Thyroid gland (tissue), 4 donors: ENCODE data around the gene BRSK2.

Experiments
- POLR2A ChIP-seq, 2 donors: fragments of 450-650 bp; IDR thresholded peaks; one replicate each; pipeline ENCODE4 v1.6.1; 2017; ENCODE audit warnings: antibody characterized with exemption in 2 of 2, mild to moderate bottlenecking in 2 of 2, moderate library complexity in 1 of 2
- TF ChIP-seq, protein P1 (sequence below), 6 experiments: fragments of 200-600 bp in 3 of 6; fragments of 450-650 bp in 3 of 6; sonication (generic) in 3 of 6; IDR thresholded peaks; one replicate each; pipeline ENCODE4 v1.5.1; 2016 to 2019; ENCODE audit warnings: antibody characterized with exemption in 6 of 6, mild to moderate bottlenecking in 2 of 6, inconsistent platforms in 1 of 6, moderate library complexity in 1 of 6

- TF ChIP-seq POLR2A (IDR thresholded peaks at IDR 0.05): no peak
- TF ChIP-seq, protein P1, sequence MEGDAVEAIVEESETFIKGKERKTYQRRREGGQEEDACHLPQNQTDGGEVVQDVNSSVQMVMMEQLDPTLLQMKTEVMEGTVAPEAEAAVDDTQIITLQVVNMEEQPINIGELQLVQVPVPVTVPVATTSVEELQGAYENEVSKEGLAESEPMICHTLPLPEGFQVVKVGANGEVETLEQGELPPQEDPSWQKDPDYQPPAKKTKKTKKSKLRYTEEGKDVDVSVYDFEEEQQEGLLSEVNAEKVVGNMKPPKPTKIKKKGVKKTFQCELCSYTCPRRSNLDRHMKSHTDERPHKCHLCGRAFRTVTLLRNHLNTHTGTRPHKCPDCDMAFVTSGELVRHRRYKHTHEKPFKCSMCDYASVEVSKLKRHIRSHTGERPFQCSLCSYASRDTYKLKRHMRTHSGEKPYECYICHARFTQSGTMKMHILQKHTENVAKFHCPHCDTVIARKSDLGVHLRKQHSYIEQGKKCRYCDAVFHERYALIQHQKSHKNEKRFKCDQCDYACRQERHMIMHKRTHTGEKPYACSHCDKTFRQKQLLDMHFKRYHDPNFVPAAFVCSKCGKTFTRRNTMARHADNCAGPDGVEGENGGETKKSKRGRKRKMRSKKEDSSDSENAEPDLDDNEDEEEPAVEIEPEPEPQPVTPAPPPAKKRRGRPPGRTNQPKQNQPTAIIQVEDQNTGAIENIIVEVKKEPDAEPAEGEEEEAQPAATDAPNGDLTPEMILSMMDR (IDR thresholded peaks at IDR 0.05): no peak
Measured at GRCh38 chr11:1479006-1479677, 89.4 kb downstream of the BRSK2 start.
